22Rv1 (cell line): ENCODE results near the gene PSD2.

Experiments
- H3K27ac ChIP-seq: fragments of 450-650 bp; 2 replicates; pipeline ENCODE4 v1.5.1; 2017
- ZFX ChIP-seq: fragments of 450-650 bp; IDR thresholded peaks from 2 replicates; pipeline ENCODE4 v1.6.1; 2017; ENCODE audit warnings: antibody characterized with exemption, borderline replicate concordance
- TF ChIP-seq, protein P1 (sequence below): fragments of 450-650 bp; IDR thresholded peaks from 2 replicates; pipeline ENCODE4 v1.5.1; 2017; ENCODE audit warnings: mild to moderate bottlenecking

PSD2 gene

DNA sequence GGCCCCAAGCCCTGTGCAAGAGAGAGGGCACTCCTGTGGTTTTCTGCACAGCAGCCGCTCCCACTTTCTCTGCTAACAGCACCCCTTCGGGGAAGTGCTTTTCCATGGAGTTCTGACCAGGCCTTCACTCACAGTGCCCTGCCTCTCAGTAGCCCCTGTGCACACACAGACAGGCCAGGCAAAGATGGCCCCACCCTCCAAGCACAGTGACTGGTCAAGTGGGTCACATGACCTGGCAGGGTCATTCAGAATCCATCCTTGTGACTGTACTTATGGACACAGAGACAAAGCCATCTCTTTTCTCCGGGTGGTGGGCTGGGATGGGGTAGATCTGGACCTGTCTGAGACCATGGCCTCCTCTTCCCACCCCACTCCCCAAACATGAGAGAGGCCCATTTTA lies 82.5 kb downstream of the PSD2 start:
- no peak overlapping the region for H3K27ac ChIP-seq
- TF ChIP-seq, protein P1, sequence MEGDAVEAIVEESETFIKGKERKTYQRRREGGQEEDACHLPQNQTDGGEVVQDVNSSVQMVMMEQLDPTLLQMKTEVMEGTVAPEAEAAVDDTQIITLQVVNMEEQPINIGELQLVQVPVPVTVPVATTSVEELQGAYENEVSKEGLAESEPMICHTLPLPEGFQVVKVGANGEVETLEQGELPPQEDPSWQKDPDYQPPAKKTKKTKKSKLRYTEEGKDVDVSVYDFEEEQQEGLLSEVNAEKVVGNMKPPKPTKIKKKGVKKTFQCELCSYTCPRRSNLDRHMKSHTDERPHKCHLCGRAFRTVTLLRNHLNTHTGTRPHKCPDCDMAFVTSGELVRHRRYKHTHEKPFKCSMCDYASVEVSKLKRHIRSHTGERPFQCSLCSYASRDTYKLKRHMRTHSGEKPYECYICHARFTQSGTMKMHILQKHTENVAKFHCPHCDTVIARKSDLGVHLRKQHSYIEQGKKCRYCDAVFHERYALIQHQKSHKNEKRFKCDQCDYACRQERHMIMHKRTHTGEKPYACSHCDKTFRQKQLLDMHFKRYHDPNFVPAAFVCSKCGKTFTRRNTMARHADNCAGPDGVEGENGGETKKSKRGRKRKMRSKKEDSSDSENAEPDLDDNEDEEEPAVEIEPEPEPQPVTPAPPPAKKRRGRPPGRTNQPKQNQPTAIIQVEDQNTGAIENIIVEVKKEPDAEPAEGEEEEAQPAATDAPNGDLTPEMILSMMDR: no peak
- TF ChIP-seq ZFX: no peak

DNA sequence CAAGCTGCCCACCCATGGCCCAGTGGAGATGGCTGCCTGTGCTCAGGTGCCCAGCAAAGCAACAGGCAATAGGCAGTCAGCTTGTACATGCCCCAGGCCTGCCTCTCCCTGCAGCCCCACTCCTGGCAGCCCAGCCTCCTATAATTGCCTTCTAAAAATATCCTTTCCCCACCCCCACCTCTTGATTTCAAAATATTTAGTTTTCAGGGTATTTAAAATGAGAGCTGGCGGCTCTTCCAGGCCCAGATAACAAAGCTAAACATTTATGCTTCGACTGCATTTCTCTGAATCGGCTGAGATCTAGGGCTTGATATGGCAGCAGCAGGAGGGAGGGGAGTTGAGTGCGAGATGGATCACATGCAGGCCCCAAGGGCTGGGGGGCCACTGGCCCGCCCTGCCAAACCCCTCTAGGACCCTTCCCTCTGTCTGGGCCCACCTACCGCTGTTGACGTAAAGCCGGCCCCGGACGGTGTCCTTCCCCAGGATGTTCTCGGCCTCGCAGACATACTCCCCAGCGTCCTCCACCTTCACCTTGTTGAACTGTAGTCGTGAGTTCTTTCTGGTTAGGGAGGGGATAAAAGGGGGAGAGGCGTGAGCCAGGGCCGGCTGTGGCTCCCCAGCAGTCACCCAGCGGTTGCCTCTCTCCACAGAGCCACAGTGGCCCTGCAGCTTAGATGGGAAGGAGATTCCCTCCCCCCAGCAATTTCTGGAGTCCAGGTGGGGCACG lies 85.0 kb downstream of the PSD2 start:
- TF ChIP-seq, protein P1: no peak
- TF ChIP-seq ZFX: no peak

GRCh38 chr5:139881143-139881733 lies 85.6 kb downstream of the PSD2 start:
- no peak for TF ChIP-seq ZFX
- TF ChIP-seq, protein P1: no peak
- H3K27ac ChIP-seq: no peak overlapping the region

More for the DNA sequence above, 85.0 kb downstream of the PSD2 start:
- no peak overlapping the region for H3K27ac ChIP-seq

- no peak overlapping the region for H3K27ac ChIP-seq
- TF ChIP-seq ZFX: no peak
- TF ChIP-seq, protein P1: no peak
These were observed 86.7 kb downstream of the PSD2 start for GRCh38 chr5:139882316-139882715.

DNA sequence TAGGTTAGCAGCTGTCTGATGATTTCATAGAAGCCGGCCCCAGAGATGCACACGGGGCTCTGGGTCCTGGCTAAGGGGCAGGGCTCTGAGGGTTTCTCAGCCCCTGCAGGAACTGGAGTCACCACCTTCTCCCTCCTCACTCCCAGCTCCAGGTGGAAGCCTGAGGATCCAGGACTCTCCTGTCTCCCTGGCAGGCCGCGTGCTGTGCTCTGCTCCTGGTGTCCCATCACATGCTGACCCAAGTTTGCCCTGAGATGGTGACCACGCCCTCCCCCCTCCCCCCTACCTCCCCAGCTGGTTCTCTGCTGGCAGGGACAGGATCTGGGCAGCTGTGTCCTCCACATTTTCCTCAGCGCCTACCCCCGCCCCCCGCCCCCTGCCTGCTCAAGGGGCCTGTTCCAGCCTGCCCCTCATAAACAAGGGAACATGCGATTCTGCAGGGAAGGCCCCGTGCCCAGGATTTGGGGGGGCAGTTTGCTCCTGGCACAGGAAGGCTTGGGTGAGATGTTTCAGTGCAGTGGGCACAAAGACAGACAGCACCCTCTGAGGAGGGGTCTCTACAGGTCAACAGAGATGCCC lies 87.4 kb downstream of the PSD2 start:
- TF ChIP-seq ZFX: no peak
- H3K27ac ChIP-seq: no peak overlapping the region

- no peak overlapping the region for H3K27ac ChIP-seq
- TF ChIP-seq ZFX: no peak
- TF ChIP-seq, protein P1: no peak
These were observed 88.5 kb downstream of the PSD2 start for GRCh38 chr5:139884144-139884543.

GRCh38 chr5:139884734-139885133 lies 89.1 kb downstream of the PSD2 start:
- no peak overlapping the region for H3K27ac ChIP-seq
- TF ChIP-seq, protein P1: no peak
- TF ChIP-seq ZFX: no peak
